HG03045 (cell line): ENCODE data around the gene RFLNA.
"Not testable (repeated sequence)": the region's sequence is repeated elsewhere in the genome, so short reads cannot be mapped to it uniquely, and the experiment has no call there.

Experiments used
- ATAC-seq: cut with Tn5 transposase; IDR thresholded peaks from one replicate; pipeline ENCODE4 v1.9.1; 2021; ENCODE audit warnings: mild to moderate bottlenecking, moderate library complexity; ENCODE audit not compliant: unreplicated experiment

RFLNA gene

DNA sequence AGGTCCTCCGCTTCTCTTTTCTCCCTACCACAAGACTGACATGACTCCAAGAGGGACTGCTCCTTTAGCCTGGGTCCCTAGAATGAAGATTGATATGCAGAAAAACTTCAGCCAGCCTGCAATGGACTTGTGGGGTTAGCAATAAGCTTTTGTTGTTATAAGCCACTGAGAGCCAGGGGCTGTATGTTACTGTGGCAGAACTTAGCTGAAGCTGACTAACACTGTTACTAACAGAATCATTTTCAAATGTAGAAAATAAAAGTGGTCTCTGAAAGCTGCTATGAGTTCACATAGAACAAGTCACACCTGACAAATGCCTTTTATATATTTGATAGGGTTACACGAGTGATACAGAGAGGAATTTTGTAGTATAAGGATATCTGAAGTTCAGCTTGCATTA is 13.6 kb upstream of the RFLNA start:
- no peak for ATAC-seq

DNA sequence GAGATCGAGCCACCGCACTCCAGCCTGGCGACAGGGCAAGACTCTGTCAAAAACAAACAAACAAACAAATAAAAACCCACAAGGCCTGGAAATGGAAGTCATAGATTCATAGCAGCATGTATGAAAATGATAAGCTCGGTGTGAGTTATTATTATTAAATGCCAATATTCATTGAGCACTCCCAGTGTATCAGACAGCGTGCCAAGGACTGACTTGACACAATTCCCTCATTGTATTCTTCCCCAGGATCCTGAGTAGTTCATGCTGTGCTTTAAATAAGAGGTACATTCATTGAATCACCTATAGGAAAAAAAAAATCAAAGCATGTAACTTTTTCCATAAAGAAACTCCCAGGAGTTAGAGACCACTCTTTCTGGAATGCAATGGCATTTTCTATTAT is 12.6 kb upstream of the RFLNA start:
- no peak for ATAC-seq

GRCh38 chr12:124283326-124283725 is 11.6 kb upstream of the RFLNA start:
- no peak for ATAC-seq

GRCh38 chr12:124284368-124284767 is 10.5 kb upstream of the RFLNA start:
- ATAC-seq: no peak

- no peak for ATAC-seq
These were observed 8.5 kb upstream of the RFLNA start for GRCh38 chr12:124286414-124286813.

- no peak for ATAC-seq
These were observed 7.9 kb upstream of the RFLNA start for GRCh38 chr12:124286971-124287370.

GRCh38 chr12:124289634-124290600 is 5.0 kb upstream of the RFLNA start:
- no peak for ATAC-seq

DNA sequence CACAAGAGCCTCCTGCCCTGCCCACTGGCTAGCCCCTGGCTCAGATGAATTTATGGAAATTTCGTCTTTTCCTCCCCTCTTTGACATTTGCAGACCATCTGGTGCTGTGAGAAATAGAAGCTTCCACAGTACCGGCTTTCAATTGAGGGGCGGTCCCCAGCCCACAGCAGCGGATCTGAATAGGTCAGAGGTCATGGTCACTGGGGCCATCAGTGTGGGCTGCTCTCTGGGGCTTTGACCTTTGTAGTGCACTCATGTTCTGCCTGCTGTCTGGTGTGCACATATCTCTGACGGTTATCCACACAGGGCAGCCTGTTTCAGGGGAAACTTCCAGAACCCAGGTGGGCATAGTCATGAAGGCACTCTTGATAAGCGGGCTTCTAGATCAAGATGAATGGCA is 2.5 kb upstream of the RFLNA start:
- ATAC-seq: no peak

- ATAC-seq: no peak
These were observed 1.4 kb upstream of the RFLNA start for GRCh38 chr12:124293286-124294003.

DNA sequence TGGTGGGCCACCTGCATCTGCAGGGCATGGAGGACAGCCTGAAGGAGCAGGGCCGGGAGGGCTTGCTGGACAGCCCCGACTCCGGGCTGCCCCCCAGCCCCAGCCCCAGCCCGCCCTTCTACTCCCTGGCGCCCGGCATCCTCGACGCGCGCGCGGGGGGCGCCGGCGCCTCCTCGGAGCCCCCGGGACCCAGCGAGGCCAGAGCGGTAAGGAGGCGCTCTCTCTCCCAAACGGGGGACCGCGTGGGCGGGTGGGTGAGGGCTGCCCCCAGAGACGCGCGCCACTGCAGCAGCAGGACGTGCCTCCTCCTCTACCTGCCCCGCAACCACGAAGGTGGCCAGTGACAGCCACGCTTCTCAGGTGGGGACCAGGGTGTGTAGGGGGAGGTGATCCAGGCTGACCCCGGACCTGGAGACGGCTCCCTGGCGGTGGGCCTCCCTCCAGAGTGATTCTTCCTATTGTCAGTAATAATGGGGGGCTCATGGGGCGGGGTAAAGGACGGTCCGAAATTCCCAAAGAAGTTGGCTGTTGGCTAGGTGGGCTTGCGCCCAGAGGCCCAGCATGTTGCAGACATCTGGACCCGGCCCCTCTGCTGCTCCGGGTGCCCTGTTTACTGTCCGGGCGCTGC is 652 bp downstream of the RFLNA start:
- no peak for ATAC-seq

DNA sequence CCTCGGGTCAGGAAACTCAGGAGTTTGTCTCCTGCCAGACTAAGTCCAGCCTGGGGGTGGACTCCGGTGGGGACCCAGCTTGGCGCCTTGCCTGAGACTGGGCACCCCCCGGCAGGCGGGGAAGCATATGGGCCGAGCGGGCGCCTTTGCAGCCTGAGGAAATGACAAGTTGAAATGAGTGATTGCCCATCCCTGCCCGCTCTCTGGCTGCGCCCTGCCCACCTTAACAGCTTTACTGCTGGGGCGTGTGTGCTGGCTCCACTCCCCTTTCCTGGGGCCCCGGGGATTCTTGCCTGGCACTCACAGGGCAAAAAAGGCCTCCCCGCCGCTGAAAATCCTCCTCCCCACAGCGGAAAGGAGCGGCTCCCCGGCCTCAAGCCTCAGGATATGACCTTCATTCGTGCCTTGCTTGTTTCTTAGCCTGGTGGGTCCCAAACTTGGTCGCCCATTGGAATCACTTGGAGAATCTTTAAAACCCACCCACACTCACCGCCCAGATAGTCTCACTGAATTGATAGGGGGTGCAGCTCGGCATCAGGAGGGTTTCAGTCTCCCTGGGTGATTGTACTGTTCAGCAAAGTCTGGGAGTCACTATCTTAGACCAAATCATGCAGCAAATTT is 1.5 kb downstream of the RFLNA start:
- ATAC-seq: no peak

DNA sequence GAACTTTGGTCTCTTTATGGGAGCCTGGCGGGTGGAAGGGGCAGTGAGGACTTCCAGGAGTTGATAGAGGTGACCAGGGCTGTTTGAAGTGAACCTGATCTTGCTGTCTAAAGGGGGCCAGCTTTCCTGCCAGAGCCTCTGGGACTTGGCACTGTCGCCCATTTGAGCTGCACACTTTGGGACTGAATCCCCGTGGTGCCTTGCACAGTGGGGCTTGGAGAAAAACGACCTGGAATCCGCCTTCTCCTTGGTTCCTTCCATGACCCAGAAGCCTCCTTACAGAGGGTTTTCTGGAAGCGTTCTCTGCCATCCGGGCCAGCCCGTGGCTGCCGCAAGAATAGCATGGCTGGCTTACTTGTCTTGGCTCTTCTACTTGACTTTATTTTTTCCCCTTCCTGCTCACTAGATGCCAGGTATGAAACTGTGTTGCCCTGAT is 2.0 kb downstream of the RFLNA start:
- ATAC-seq: no peak

DNA sequence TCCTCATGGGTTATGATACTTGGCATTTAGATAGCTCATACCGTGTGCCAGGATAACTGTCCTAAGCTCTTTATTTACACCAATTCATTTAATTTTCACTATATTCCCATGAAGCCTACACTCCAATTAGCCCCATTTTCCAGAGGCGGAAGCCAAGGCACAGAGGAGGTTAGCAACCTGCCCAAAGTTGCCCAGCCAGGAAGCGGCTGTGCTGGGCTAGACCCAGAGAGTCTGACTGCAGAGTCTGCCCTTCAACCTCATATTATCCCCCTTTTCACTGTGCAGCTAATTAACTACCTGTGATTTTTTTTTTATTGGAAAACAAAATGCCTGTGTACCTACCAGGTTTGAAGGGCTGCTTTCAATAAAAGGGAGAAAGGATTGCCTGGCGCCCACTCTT is 2.5 kb downstream of the RFLNA start:
- ATAC-seq: no peak

- ATAC-seq: no peak
These were observed 3.0 kb downstream of the RFLNA start for GRCh38 chr12:124297856-124298255.

DNA sequence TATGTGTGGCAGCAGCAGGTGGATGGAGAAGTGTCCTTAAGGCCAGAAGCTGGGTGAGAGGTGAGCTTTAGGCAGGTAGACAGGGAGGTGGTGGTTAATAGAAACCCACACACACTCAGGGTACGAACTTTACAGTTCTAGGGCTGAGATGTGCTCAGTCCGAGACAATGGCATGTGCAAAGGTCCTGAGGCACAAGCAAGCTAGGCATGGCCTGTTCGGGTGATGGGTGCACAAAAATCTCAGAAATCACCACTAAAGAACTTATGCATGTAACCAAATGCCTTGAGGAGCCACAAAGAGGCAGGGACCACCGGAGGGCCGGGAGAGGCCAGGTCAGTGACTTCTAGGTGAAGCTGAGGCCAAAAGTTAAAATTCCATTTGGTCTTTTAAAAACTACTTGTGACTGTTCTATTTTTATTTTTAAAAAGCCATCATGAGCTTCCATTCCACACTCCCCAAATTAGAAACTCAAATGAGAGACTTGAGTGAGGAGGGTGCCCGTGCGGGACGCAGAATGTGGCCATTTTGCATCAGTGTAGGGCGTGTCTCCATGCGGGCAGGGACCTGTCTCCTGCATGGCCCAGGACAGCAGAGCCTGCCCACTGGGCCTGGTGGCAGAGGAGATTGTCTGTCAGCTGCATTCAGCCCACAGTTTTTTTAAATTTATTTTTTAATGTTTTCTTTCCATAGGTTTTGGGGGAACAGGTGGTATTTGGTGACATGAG is 4.0 kb downstream of the RFLNA start:
- no peak for ATAC-seq

- ATAC-seq: no peak
These were observed 4.9 kb downstream of the RFLNA start for GRCh38 chr12:124299628-124300388.

GRCh38 chr12:124300657-124301056 is 5.8 kb downstream of the RFLNA start:
- not testable (repeated sequence) for ATAC-seq

- ATAC-seq: no peak
These were observed 6.3 kb downstream of the RFLNA start for GRCh38 chr12:124301084-124301654.

DNA sequence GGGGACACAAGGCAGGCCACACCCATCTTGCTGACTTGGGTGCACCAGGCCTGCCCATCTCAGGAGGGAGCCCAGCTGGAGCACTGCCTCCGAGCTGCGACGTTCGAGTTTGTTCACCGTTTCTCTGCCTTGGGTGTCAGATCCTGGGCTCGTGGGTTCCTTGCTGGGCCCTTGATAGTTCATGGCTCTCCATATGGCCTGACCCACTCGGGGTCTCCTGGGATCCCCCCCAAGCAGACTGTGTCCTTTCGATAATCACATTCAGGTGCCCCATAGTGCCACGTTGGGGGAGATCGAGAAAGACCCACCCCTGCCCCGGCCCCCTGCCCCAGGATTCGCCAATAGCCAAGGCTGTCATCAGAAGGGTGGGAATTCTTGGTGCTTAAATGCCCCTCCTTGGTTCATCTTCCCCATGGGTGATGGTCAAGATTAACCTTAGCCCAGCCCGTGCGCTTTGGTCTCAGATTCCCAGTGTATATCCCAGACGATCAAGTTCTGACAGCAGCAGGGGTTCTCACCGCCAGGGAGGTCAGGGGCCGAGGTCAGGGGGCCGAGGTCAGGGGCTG is 7.4 kb downstream of the RFLNA start:
- ATAC-seq: no peak
